Activated CD4-positive, alpha-beta T cell treated with anti-CD3 and anti-CD28 coated beads, Interleukin-2, amount 50 U/mL, for 16 hours (primary cell): ENCODE results near the gene ZNF362.
A peak's percentile ranks its signal among the peaks of the same experiment; 100 is the strongest.

Source experiments
- DNase-seq: peaks from one replicate; pipeline ENCODE4 v3.0.0-alpha.2; 2020

ZNF362 gene

GRCh38 chr1:33244809-33245186 lies 11.5 kb upstream of the ZNF362 start:
- no peak for DNase-seq

DNA sequence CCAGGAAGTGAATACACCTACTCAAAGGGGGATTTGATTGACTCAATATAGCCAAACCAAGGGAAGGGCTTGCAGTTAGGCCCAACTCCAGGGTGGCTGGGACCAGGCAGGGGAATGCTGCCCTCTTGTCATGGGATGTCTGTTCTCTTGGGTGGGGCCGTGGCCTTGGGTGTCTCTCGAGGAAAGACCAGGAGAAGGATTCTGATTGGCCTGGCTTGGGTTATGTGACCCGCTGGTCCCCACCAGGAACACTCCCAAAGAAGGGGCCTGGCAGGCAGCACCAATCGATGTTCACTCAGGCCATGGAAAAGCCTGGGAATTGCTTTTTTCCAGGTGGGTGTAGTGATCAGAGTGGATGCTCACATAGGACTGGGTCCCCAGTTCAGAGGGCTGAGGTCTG lies 10.1 kb upstream of the ZNF362 start:
- DNase-seq: no peak

DNA sequence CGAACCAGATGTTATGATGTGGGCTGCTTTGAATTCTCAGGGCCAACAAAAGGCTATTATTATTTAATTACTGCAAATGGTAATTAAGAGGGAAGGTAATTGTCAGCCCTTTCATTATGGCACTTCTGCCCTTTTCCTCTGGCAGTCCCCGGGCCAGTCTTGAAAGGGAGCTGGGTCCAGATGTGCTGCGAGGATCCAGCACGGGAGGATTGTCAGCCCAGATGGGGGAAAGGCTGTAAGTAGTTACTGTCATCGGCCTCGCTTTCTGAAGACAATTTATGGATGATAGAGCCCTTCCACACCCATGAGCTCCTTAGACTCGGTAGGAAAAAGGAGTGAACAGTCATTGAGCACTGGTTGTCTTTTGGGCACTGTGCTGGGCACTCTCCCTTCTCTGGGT lies 8.7 kb upstream of the ZNF362 start:
- no peak for DNase-seq

- no peak for DNase-seq
These were observed 8.0 kb upstream of the ZNF362 start for GRCh38 chr1:33248244-33248643.

DNA sequence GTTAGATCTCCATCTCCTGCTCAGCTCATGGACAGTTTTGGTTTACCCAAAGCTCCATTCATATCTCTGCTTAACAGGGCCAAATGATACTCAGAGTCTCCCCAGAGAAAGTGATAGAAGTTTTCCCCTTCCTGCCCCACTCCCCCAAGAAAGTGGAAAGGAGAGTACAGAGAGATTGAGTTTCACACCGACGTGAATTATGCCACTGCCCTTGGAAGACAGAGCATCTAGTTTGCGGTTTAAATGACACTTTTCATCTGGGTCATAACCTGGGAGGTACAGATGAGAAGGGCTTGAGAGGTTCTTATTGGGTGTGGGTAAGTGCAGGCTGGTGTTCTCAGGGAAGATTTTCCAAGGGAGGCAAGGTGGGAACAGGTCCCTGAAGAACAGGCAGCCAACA lies 6.9 kb upstream of the ZNF362 start:
- DNase-seq: no peak

GRCh38 chr1:33250217-33250616 lies 6.1 kb upstream of the ZNF362 start:
- DNase-seq: no peak

DNA sequence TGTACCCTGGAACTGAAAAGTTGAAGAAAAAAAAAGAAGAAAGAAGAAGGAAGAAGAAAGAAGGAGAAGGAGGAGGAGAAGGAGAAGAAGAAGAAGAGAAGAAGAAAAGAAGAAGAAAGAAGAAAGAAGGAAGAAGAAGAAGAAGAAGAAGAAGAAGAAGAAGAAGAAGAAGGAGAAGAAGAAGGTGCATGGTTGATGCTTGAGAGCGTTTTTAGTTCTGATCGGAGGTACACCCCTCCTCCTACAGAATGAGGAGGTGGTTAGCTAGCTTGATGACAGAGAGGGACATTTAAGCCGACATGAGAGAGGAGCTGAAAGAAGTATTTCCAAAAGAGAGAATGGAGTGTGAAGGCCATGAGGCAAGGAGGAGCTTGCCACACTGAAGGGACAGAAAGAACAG lies 5.6 kb upstream of the ZNF362 start:
- no peak for DNase-seq

- DNase-seq: no peak
These were observed 1.8 kb upstream of the ZNF362 start for GRCh38 chr1:33254491-33254890.

DNA sequence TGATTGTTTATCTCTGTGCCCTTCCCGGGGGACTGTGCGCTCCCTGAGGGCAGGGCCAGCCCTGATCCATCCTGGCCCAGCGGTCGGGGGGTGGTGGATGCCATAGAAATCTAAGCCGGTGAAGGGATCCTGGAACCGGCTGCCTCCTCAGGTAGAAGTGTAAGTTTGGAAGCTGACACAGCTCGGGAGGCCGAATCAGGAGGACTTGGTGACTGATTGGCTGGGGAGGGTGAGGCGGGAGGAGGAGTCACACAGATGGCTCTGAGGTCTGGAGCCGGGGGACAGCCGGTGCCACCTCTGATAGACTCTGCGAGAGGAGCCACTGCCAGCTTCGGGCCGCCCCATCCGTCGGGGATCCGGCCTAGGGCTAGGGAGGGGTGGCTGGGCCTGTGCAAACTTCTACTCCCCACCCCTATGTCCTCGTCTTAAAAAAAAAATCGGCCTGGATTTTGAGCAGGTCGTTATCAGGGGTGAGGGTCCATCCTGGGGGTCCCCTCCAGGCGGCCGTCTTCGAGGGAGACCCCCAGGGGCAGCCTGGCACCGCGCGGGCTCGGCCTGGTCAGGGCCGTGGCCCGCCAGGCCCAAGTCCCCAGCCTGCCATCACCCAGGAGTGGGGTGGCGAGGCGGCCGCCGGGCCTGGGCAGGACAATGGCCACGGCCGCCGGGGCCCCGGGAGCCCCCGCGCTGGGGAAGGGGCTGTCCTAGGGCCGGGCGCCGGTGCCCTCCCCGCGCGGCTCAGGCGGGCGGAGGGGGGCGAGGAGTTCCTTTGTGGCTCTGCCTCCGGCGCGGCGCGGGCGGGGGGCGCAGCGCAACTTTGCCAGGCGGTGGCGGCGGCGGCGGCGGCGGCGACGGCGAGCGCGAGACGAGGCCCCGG lies 708 bp upstream of the ZNF362 start:
- DNase-seq: peak; percentile 58

GRCh38 chr1:33256221-33256470 lies 146 bp upstream of the ZNF362 start:
- no peak for DNase-seq

GRCh38 chr1:33257207-33257771 lies 997 bp downstream of the ZNF362 start:
- no peak for DNase-seq

GRCh38 chr1:33257772-33258712 lies 1.8 kb downstream of the ZNF362 start:
- DNase-seq: no peak

DNA sequence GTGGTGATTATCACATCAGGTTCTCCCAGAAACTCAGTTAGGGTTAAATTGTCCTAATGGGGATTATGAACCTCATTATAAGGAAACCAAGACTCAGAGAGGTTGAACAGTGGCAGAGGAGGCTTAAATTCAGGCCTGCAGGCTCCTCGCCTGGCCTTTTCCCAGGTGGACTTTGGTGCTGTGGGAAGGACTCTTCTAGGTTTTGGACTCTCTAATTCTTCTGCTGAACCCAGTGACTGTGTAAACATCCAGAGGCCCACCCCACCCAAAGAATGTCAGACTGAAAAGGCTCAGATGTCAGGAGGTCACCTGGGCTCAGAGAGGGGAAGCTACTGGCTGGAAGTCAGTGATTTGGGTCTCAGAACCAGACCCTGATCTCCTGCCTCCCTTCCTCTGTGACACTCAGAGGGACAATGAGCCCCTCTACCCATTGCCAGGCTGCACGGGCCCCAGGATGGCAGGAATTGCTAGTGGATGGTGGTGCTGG lies 2.5 kb downstream of the ZNF362 start:
- no peak for DNase-seq

DNA sequence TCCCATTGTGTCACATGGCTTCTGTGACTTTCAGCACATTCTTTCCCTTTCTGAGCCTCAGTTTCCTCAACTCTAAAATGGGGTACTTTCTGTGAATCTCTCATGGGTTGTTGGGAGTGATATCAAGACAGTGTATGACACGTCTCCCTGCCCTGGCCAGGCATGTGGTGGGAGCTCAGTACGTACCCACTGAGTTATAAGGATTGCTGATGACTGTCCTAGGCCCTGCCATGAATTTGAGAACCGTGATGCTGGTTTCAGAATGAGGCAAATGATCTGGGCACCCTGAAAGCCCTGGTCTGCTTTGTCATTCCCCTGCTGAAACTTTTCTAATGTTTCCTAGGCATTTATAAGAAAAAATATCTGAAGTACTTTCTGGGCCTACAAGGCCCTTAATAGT lies 3.6 kb downstream of the ZNF362 start:
- peak; percentile 39 for DNase-seq

DNA sequence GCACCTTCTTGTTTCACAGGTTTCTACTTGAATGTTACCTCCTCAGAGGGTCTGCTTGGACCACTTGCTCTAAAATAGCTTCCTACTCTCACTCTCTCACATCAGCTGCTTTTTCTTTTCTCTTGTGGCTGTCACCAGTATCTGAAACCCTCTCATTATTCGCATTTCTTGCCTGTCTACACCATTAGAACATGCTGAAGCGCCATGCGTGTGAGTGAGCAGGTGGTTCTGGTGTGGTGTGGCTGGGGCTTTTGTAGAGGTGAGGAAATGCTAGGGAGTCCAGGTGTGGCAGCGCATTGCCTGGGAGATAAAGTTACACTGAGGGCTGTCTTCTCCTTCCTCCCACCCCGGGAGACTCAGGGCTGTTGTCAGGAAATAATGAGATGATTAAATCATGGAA lies 4.1 kb downstream of the ZNF362 start:
- no peak for DNase-seq

DNA sequence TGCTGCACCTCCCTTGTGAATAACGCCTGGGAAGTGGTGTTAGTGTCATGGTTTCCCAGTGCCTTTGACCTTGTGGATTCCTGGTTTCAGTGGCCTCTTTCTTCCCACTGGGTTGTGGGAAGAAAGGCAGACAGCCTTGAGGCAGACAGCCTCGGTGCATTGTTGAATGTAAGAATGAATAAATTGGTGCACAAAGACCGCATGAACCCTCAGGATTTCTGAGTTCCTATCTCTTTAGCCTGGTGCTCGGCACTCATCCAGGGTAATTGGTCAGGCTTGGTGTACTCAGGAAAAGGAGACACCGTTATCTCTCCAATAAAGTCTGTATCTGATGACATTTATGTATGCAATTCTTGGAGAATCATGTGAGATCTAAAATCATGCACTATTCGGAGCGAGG lies 5.1 kb downstream of the ZNF362 start:
- DNase-seq: no peak

GRCh38 chr1:33263890-33264504 lies 7.7 kb downstream of the ZNF362 start:
- no peak for DNase-seq

GRCh38 chr1:33265780-33266605 lies 9.7 kb downstream of the ZNF362 start:
- DNase-seq: no peak

DNA sequence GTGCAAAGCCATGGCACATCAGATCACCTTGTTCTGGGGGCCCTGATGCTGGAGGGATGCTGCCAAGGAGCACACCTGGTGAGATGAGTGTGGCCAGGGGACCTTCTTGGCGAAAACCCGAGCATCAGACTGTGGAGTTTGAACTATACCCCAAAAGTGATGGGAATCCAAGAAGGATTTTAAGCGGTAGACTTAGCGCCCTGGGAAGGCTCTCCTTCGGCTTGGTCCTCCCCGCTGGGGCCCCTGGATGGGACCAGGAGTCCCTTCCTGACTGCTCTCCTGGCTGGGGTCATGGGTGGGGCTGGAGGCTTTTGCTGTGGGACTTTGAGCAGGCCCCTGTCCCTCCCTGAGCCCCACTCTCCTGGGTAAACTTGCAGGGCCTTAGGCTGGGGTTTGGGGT lies 10.5 kb downstream of the ZNF362 start:
- DNase-seq: no peak

- no peak for DNase-seq
These were observed 11.3 kb downstream of the ZNF362 start for GRCh38 chr1:33267468-33268205.

DNA sequence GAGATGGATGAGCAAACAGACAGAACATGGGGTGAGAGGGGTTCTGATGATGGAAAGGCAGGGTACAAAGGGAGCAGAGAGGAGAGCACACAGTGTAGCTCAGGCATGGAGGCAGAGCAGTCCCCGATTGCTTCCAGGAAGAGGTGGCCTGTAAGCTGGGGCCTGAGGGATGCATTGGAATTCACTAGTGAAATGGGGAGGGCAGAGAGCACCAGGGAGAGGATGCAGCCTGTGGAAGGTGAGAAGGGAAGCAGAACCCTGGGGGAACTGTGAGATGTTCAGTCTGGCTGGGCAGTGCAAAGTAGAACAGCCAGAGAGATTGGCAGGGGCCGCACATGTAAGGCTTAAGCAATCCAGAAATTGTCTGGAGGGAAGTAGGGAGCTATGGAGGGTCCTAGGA lies 12.2 kb downstream of the ZNF362 start:
- DNase-seq: no peak
